ENCODE measurements around the gene CHERP. TPM values are rescaled to one million over a fixed set of nuclear protein-coding genes. Genes with fewer than 3 reads are reported as not detected.

The CHERP gene
- total and polyA plus RNA-seq, 2 of the 13 experiments (the other 11 are each of a cell fraction or from before 2014, with no cell fraction given): 4.3 to 5.4 TPM

DNA sequence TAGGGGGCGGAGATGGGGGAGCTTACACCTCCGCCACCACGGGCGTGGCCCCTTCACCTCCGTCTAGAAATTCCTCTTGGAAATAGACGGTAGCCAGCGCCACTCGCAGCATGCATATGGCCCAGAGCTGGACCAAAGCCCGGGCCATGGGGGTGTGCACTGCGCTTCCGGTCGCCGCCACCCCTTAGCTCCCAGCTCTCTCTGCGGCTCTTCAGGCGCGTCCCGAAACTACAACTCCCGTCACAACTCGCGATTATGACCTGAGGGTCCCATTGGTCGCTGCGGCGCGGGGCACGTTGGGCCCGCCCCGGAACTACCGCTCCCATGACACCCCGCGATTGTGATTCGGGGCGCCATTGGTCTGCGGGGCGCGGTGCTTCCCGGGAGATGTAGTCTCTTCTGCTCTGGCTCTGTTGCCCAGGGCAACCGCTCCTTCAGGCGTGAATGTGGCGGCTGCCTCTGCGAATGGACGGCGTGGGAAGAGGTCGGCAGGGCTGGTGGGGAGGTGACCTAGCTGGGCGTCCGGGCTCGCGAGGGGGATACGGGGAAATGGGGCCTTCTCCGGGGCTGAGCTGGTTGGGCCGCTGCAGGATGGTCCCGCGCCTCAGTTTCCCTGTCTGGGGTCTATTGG is 46.1 kb downstream of the CHERP start, which contains the start of the genes C19orf44 and CALR3 (continued):
- TF ChIP-seq, protein P1, sequence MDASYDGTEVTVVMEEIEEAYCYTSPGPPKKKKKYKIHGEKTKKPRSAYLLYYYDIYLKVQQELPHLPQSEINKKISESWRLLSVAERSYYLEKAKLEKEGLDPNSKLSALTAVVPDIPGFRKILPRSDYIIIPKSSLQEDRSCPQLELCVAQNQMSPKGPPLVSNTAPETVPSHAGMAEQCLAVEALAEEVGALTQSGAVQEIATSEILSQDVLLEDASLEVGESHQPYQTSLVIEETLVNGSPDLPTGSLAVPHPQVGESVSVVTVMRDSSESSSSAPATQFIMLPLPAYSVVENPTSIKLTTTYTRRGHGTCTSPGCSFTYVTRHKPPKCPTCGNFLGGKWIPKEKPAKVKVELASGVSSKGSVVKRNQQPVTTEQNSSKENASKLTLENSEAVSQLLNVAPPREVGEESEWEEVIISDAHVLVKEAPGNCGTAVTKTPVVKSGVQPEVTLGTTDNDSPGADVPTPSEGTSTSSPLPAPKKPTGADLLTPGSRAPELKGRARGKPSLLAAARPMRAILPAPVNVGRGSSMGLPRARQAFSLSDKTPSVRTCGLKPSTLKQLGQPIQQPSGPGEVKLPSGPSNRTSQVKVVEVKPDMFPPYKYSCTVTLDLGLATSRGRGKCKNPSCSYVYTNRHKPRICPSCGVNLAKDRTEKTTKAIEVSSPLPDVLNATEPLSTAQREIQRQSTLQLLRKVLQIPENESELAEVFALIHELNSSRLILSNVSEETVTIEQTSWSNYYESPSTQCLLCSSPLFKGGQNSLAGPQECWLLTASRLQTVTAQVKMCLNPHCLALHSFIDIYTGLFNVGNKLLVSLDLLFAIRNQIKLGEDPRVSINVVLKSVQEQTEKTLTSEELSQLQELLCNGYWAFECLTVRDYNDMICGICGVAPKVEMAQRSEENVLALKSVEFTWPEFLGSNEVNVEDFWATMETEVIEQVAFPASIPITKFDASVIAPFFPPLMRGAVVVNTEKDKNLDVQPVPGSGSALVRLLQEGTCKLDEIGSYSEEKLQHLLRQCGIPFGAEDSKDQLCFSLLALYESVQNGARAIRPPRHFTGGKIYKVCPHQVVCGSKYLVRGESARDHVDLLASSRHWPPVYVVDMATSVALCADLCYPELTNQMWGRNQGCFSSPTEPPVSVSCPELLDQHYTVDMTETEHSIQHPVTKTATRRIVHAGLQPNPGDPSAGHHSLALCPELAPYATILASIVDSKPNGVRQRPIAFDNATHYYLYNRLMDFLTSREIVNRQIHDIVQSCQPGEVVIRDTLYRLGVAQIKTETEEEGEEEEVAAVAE (CRISPR knock-in tag; IDR thresholded peaks at IDR 0.05; ENCODE audit: borderline replicate concordance): peak; percentile 95
- TF ChIP-seq, protein P2, sequence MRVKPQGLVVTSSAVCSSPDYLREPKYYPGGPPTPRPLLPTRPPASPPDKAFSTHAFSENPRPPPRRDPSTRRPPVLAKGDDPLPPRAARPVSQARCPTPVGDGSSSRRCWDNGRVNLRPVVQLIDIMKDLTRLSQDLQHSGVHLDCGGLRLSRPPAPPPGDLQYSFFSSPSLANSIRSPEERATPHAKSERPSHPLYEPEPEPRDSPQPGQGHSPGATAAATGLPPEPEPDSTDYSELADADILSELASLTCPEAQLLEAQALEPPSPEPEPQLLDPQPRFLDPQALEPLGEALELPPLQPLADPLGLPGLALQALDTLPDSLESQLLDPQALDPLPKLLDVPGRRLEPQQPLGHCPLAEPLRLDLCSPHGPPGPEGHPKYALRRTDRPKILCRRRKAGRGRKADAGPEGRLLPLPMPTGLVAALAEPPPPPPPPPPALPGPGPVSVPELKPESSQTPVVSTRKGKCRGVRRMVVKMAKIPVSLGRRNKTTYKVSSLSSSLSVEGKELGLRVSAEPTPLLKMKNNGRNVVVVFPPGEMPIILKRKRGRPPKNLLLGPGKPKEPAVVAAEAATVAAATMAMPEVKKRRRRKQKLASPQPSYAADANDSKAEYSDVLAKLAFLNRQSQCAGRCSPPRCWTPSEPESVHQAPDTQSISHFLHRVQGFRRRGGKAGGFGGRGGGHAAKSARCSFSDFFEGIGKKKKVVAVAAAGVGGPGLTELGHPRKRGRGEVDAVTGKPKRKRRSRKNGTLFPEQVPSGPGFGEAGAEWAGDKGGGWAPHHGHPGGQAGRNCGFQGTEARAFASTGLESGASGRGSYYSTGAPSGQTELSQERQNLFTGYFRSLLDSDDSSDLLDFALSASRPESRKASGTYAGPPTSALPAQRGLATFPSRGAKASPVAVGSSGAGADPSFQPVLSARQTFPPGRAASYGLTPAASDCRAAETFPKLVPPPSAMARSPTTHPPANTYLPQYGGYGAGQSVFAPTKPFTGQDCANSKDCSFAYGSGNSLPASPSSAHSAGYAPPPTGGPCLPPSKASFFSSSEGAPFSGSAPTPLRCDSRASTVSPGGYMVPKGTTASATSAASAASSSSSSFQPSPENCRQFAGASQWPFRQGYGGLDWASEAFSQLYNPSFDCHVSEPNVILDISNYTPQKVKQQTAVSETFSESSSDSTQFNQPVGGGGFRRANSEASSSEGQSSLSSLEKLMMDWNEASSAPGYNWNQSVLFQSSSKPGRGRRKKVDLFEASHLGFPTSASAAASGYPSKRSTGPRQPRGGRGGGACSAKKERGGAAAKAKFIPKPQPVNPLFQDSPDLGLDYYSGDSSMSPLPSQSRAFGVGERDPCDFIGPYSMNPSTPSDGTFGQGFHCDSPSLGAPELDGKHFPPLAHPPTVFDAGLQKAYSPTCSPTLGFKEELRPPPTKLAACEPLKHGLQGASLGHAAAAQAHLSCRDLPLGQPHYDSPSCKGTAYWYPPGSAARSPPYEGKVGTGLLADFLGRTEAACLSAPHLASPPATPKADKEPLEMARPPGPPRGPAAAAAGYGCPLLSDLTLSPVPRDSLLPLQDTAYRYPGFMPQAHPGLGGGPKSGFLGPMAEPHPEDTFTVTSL (CRISPR knock-in tag; IDR thresholded peaks at IDR 0.05; ENCODE audit: borderline replicate concordance): no peak
- TF ChIP-seq CREB1 (IDR thresholded peaks at IDR 0.05) (peak; percentile 88), CREB1 (CRISPR knock-in tag; IDR thresholded peaks at IDR 0.05) (peak; percentile 91), RBM39 (IDR thresholded peaks at IDR 0.05; ENCODE audit: low read depth, low read length, poor library complexity, severe bottlenecking) (peak; percentile 36), NFYC (CRISPR knock-in tag; IDR thresholded peaks at IDR 0.05) (peak; percentile 100), ASH2L (IDR thresholded peaks at IDR 0.05; ENCODE audit: insufficient read length, low read depth, low read length) (peak; percentile 14), TSC22D2 (CRISPR knock-in tag; IDR thresholded peaks at IDR 0.05; ENCODE audit: borderline replicate concordance) (peak; percentile 43; the same call in 1 of the 2 replicates), SMAD3 (CRISPR knock-in tag; IDR thresholded peaks at IDR 0.05) (0 out of 2 replicates have a peak, but pooled peaks have one; percentile 57), ZHX2 (IDR thresholded peaks at IDR 0.05; ENCODE audit: low read depth) (peak; percentile 47), ZHX2 (CRISPR knock-in tag; IDR thresholded peaks at IDR 0.05; ENCODE audit: borderline replicate concordance) (no peak)

Data from HepG2 (cell line).